HepG2 (cell line): Measurements from ENCODE around the gene RNH1. TPM values are rescaled to one million over a fixed set of nuclear protein-coding genes. Genes with fewer than 3 reads are reported as not detected.

ENCODE experiments used
- ATAC-seq: fragments of 200-7000 bp; cut with Tn5 transposase; 3 replicates; pipeline ENCODE4 v1.9.1; 2020; ENCODE audit warnings: mild to moderate bottlenecking, moderate library complexity
- BruUV-seq: library from RNA; stranded (reverse); fragments of 400-500 nt; replicated peaks from 2 replicates; lab custom pipeline; 2021; lab: Mats Ljungman, UMichigan
- CTCF ChIA-PET: fragments of 300-600 bp; formaldehyde crosslinking; extraction: SDS; loops from one replicate; lab custom pipeline; 2021; ENCODE audit warnings: low total read pairs, inconsistent platforms, low intra/inter-chr PET ratio; lab: Yijun Ruan, JAX
- POLR2A ChIA-PET: fragments of 350-600 bp; sonication (Branson Sonifier 250); formaldehyde crosslinking; loops from one replicate; lab custom pipeline; 2020; ENCODE audit warnings: antibody characterized with exemption, inconsistent platforms; lab: Yijun Ruan, JAX
- DNase-seq: peaks from one replicate; pipeline ENCODE4 v3.0.0-alpha.2; 2015; ENCODE audit warnings: low spot score
- FAIRE-seq: peaks from 3 replicates; lab custom pipeline; 2011; peaks lifted over from hg19 to GRCh38; lab: Jason Lieb, UNC
- H2AFZ ChIP-seq: one replicate; pipeline ENCODE4 v1.6.1; 2011; ENCODE audit warnings: low read length, inconsistent platforms
- H3K27ac ChIP-seq: fragments of 300-600 bp; 3 replicates; pipeline ENCODE4 v1.8.0; 2011; ENCODE audit warnings: mixed run types, mild to moderate bottlenecking, mixed read lengths, low read length, inconsistent platforms; ENCODE audit not compliant: insufficient read depth; ENCODE audit errors: extremely low read length
- H3K27me3 ChIP-seq, 2 experiments: fragments of 200-600 bp in 1 of 2; 2 replicates in 1 of 2; 3 replicates in 1 of 2; pipeline versions ENCODE4 v1.6.0 to v1.8.0; 2011; ENCODE audit warnings: low read length in 2 of 2, mild to moderate bottlenecking in 2 of 2, moderate library complexity in 2 of 2, inconsistent platforms in 1 of 2; ENCODE audit not compliant: insufficient read depth in 2 of 2, control insufficient read depth in 1 of 2
- H3K36me3 ChIP-seq, 2 experiments: fragments of 200-600 bp in 1 of 2; replicated peaks in 1 of 2; 2 replicates in 1 of 2; 3 replicates in 1 of 2; pipeline versions ENCODE4 v1.5.1 to v1.8.0; 2011; ENCODE audit warnings: low read length in 2 of 2, inconsistent platforms in 1 of 2; ENCODE audit not compliant: insufficient read depth in 2 of 2, control insufficient read depth in 1 of 2
- H3K4me1 ChIP-seq: 2 replicates; pipeline ENCODE4 v1.5.1; 2012; ENCODE audit warnings: low read length, inconsistent platforms; ENCODE audit not compliant: insufficient read depth
- H3K4me2 ChIP-seq: 2 replicates; pipeline ENCODE4 v1.6.0; 2011; ENCODE audit warnings: low read depth, low read length, inconsistent platforms
- H3K4me3 ChIP-seq, 3 experiments: fragments of 200-600 bp in 1 of 3; sonication (generic), shearing (Covaris generic) in 1 of 3; replicated peaks in 1 of 3; 2 replicates each; pipeline ENCODE4 v1.5.1; 2011 to 2016; ENCODE audit warnings: low read length in 3 of 3, inconsistent platforms in 2 of 3, low read depth in 2 of 3, mild to moderate bottlenecking in 2 of 3, control low read depth in 1 of 3, mixed read lengths in 1 of 3; ENCODE audit not compliant: insufficient read depth in 1 of 3
- H3K79me2 ChIP-seq: one replicate; pipeline ENCODE4 v1.6.1; 2011; ENCODE audit warnings: low read length, inconsistent platforms; ENCODE audit not compliant: insufficient read depth
- H3K9ac ChIP-seq: 2 replicates; pipeline ENCODE4 v1.6.0; 2011; ENCODE audit warnings: mild to moderate bottlenecking, low read depth, low read length, inconsistent platforms; ENCODE audit not compliant: insufficient read depth
- H3K9me3 ChIP-seq: 2 replicates; pipeline ENCODE4 v1.5.1; 2012; ENCODE audit warnings: mild to moderate bottlenecking, low read length
- H4K20me1 ChIP-seq: 2 replicates; pipeline ENCODE4 v1.6.0; 2011; ENCODE audit warnings: inconsistent platforms, mild to moderate bottlenecking, low read length, moderate library complexity; ENCODE audit not compliant: insufficient read depth
- CAMTA2 ChIP-seq: sonication (generic); formaldehyde crosslinking; IDR thresholded peaks from 2 replicates; pipeline ENCODE4 v1.4.0; 2020; ENCODE audit warnings: mild to moderate bottlenecking, missing genetic modification reagents, borderline replicate concordance
- CREB1 ChIP-seq, 2 experiments: fragments of 450-650 bp in 1 of 2; IDR thresholded peaks; 2 replicates each; pipeline ENCODE4 v1.6.1; 2016 to 2017; ENCODE audit warnings: control low read depth in 1 of 2, mild to moderate bottlenecking in 1 of 2, missing compliant biosample characterization in 1 of 2, missing genetic modification characterization in 1 of 2
- ETV6 ChIP-seq: sonication (generic); formaldehyde crosslinking; conservative IDR thresholded peaks from 2 replicates; pipeline ENCODE4 v1.4.0; 2020; ENCODE audit warnings: missing genetic modification reagents
- GTF3A ChIP-seq: sonication (generic); formaldehyde crosslinking; conservative IDR thresholded peaks from 2 replicates; pipeline ENCODE4 v1.4.0; 2020; ENCODE audit warnings: mild to moderate bottlenecking, missing genetic modification reagents
- HMGXB4 ChIP-seq, 2 experiments: sonication (generic) in 1 of 2; formaldehyde crosslinking in 1 of 2; IDR thresholded peaks; 2 replicates each; pipeline versions ENCODE4 v1.4.0 to v1.6.1; 2018 to 2020; ENCODE audit warnings: missing genetic modification reagents in 2 of 2, borderline replicate concordance in 1 of 2, low read depth in 1 of 2, mild to moderate bottlenecking in 1 of 2, missing biosample characterization in 1 of 2
- HNRNPLL ChIP-seq: fragments of 200-400 bp; formaldehyde crosslinking; IDR thresholded peaks from 2 replicates; pipeline ENCODE4 v1.6.1; 2017; ENCODE audit warnings: mild to moderate bottlenecking, low read depth, low read length; ENCODE audit not compliant: poor library complexity, severe bottlenecking
- IKZF5 ChIP-seq: IDR thresholded peaks from 2 replicates; pipeline ENCODE4 v1.6.1; 2018; ENCODE audit warnings: missing genetic modification reagents, mild to moderate bottlenecking, missing compliant biosample characterization
- MATR3 ChIP-seq: sonication (generic); formaldehyde crosslinking; IDR thresholded peaks from 2 replicates; pipeline ENCODE4 v1.4.0; 2020; ENCODE audit warnings: missing genetic modification reagents
- MED13 ChIP-seq: sonication (generic); formaldehyde crosslinking; IDR thresholded peaks from 2 replicates; pipeline ENCODE4 v1.5.0; 2020; ENCODE audit warnings: missing genetic modification reagents
- NRL ChIP-seq: sonication (generic); formaldehyde crosslinking; IDR thresholded peaks from 2 replicates; pipeline ENCODE4 v1.5.0; 2020; ENCODE audit warnings: missing genetic modification reagents, mild to moderate bottlenecking, moderate library complexity, borderline replicate concordance
- RXRA ChIP-seq: sonication (generic); formaldehyde crosslinking; IDR thresholded peaks from 2 replicates; pipeline ENCODE4 v1.5.1; 2020; ENCODE audit warnings: missing genetic modification reagents
- SIN3B ChIP-seq: fragments of 150-350 bp; IDR thresholded peaks from 2 replicates; pipeline ENCODE4 v1.6.1; 2014; ENCODE audit warnings: low read length
- ZMYM4 ChIP-seq: sonication (generic); formaldehyde crosslinking; IDR thresholded peaks from 2 replicates; pipeline ENCODE4 v1.8.1; 2023; ENCODE audit warnings: mild to moderate bottlenecking, missing genetic modification reagents
- ZNF576 ChIP-seq: sonication (generic); formaldehyde crosslinking; IDR thresholded peaks from 2 replicates; pipeline ENCODE4 v1.4.0; 2020; ENCODE audit warnings: mild to moderate bottlenecking, missing genetic modification reagents
- ZNF792 ChIP-seq: IDR thresholded peaks from 2 replicates; pipeline ENCODE4 v1.6.1; 2016
- WGBS: methylation state at CpG from one replicate; pipeline ENCODE4 v1.1.6; 2017; ENCODE audit warnings: low lambda C conversion rate; 5-methylcytosine and 5-hydroxymethylcytosine counted together
- in situ Hi-C: cut with HindIII; loops from 2 replicates; pipeline ENCODE4 v1.10.0; 2017; ENCODE audit warnings: low pct_unique_long_range_greater_than_20kb; ENCODE audit not compliant: extremely low pct_ligation_motif_present
- intact Hi-C: fragments of 100-400 bp; cut with micrococcal nuclease; formaldehyde crosslinking; loops from one replicate; pipeline ENCODE4 v1.10.0; 2022; ENCODE audit not compliant: unreplicated experiment
- polyA plus RNA-seq, 8 experiments: library from polyadenylated mRNA; depleted of rRNA in 3 of 8; stranded (reverse) in 7 of 8; unstranded in 1 of 8; fragments of >200 nt; fragmentation: Illumina TruSeq in 4 of 8; extraction: Trizol in 4 of 8; gene quantifications; 2 replicates each; pipeline versions ENCODE4 v1.2.1 to v1.2.3, GENCODE V29; 2011 to 2016; ENCODE audit warnings: low read depth in 4 of 8, missing spikeins in 1 of 8, mixed read lengths in 1 of 8; ENCODE audit not compliant: insufficient read depth in 1 of 8
- total RNA-seq, 5 experiments: library from RNA; depleted of rRNA; stranded (reverse); fragments of >200 nt; fragmentation: Illumina TruSeq; extraction: Trizol; gene quantifications; 2 replicates each; pipeline ENCODE4 v1.2.3, GENCODE V29; 2016; ENCODE audit warnings: low read depth in 1 of 5

The RNH1 gene
- total and polyA plus RNA-seq, 2 of the 13 experiments (the other 11 are each of a cell fraction or from before 2014, with no cell fraction given), result 36.0 to 74.1 TPM

- CTCF ChIA-PET, result no interaction called here
- no peaks in the 10 kb centered on the region for H3K4me1 ChIP-seq
- peaks cover 1 to 8% of the 10 kb centered on the region in 2 experiments; a peak in 3 of 5 replicates for H3K36me3 ChIP-seq
- H3K27me3 ChIP-seq, result no peaks in the 10 kb centered on the region
- no peaks in the 10 kb centered on the region for H3K9me3 ChIP-seq
- H3K4me3 ChIP-seq, result no peak overlapping the region
- intact Hi-C loops (no loop called here), in situ Hi-C loops (no loop called here)
- no peak for ATAC-seq
- DNase-seq, result no peak
- H3K4me2 ChIP-seq, result no peak overlapping the region
- no TSS peak for BruUV-seq
- H3K9ac ChIP-seq, result no peak overlapping the region
- POLR2A ChIA-PET, result no interaction called here
- H2AFZ ChIP-seq, result no peak overlapping the region
- no peaks in the 10 kb centered on the region for H4K20me1 ChIP-seq
- peaks cover 13% of the 10 kb centered on the region for H3K79me2 ChIP-seq
- TF ChIP-seq GTF3A (CRISPR knock-in tag) (no peak), ETV6 (CRISPR knock-in tag) (no peak), IKZF5 (CRISPR knock-in tag) (no peak), HNRNPLL (no peak)
- H3K27ac ChIP-seq, result no peak overlapping the region
- FAIRE-seq, result no peak
- 96% methylated on average over 8 of the region's 9 CpGs for WGBS
Measured at GRCh38 chr11:475941-476340, 31.1 kb downstream of the RNH1 start.

GRCh38 chr11:474914-475506 lies 32.0 kb downstream of the RNH1 start:
- intact Hi-C loops, result no loop called here
- Histone ChIP-seq H3K9ac (no peak overlapping the region), H3K9me3 (no peaks in the 10 kb centered on the region), H2AFZ (no peak overlapping the region), H3K79me2 (peaks cover 13% of the 10 kb centered on the region), H3K27me3 (no peaks in the 10 kb centered on the region), H3K36me3 (peaks cover 1 to 8% of the 10 kb centered on the region in 2 experiments; a peak in 3 of 5 replicates), H3K4me2 (no peak overlapping the region), H3K4me1 (peaks cover 4% of the 10 kb centered on the region), H4K20me1 (no peaks in the 10 kb centered on the region), H3K4me3 (no peak overlapping the region), H3K27ac (no peak overlapping the region)
- FAIRE-seq (peak; percentile 62), ATAC-seq (no peak), DNase-seq (no peak)
- no peak for TF ChIP-seq NRL (CRISPR knock-in tag)
- TF ChIP-seq RXRA (CRISPR knock-in tag), result no peak
- no peak for TF ChIP-seq HMGXB4 (CRISPR knock-in tag; IDR thresholded peaks at IDR 0.05; ENCODE audit: borderline replicate concordance in 1 of 2, low read depth in 1 of 2)
- no peak for TF ChIP-seq MED13
- no peak for TF ChIP-seq ZNF576 (CRISPR knock-in tag)
- no peak for TF ChIP-seq SIN3B
- no peak for TF ChIP-seq ZMYM4
- no peak for TF ChIP-seq MATR3
- no peak for TF ChIP-seq CAMTA2 (CRISPR knock-in tag)
- no peak for TF ChIP-seq ZNF792 (CRISPR knock-in tag)
- no peak for TF ChIP-seq CREB1 (IDR thresholded peaks at IDR 0.05)
- TF ChIP-seq CREB1 (CRISPR knock-in tag; IDR thresholded peaks at IDR 0.05), result no peak
- BruUV-seq, result no TSS peak
- ChIA-PET CTCF (no interaction called here), POLR2A (interaction anchor here (1.3 kb wide), 1 partner anchor 32 kb away, joined by 4 read pairs; no protein-coding TSS in a partner anchor)
- in situ Hi-C loops, result no loop called here
- 98% methylated on average over 48 of the region's 48 CpGs for WGBS
